HUES64 (cell line): ENCODE data around the gene GPLD1.
"Not testable (repeated sequence)": the region's sequence is repeated elsewhere in the genome, so short reads cannot be mapped to it uniquely, and the experiment has no call there.

ENCODE experiments used
- H3K27ac ChIP-seq: 2 replicates; pipeline ENCODE4 v1.7.0; 2013; ENCODE audit warnings: low read depth, low read length, inconsistent platforms
- H3K27me3 ChIP-seq: 2 replicates; pipeline ENCODE4 v1.6.1; 2013; ENCODE audit warnings: mild to moderate bottlenecking, low read length; ENCODE audit not compliant: insufficient read depth
- H3K36me3 ChIP-seq: 2 replicates; pipeline ENCODE4 v1.6.1; 2013; ENCODE audit warnings: mild to moderate bottlenecking, low read length; ENCODE audit not compliant: insufficient read depth
- H3K4me1 ChIP-seq: 2 replicates; pipeline ENCODE4 v1.6.1; 2013; ENCODE audit warnings: mild to moderate bottlenecking, low read length, moderate library complexity; ENCODE audit not compliant: insufficient read depth
- H3K4me3 ChIP-seq: 2 replicates; pipeline ENCODE4 v1.5.1; 2013; ENCODE audit warnings: mild to moderate bottlenecking, low read length, moderate library complexity
- H3K9ac ChIP-seq: 2 replicates; pipeline ENCODE4 v1.6.1; 2013; ENCODE audit warnings: mild to moderate bottlenecking, low read depth, low read length
- H3K9me3 ChIP-seq: 2 replicates; pipeline ENCODE4 v1.6.1; 2013; ENCODE audit warnings: low read depth, low read length; ENCODE audit not compliant: insufficient read depth
- WGBS: fragments of 150-250, 120-280 bp; methylation state at CpG from one replicate; pipeline ENCODE4 v1.1.7; 2013; ENCODE audit warnings: missing lambda C conversion rate; 5-methylcytosine and 5-hydroxymethylcytosine counted together

The GPLD1 gene

DNA sequence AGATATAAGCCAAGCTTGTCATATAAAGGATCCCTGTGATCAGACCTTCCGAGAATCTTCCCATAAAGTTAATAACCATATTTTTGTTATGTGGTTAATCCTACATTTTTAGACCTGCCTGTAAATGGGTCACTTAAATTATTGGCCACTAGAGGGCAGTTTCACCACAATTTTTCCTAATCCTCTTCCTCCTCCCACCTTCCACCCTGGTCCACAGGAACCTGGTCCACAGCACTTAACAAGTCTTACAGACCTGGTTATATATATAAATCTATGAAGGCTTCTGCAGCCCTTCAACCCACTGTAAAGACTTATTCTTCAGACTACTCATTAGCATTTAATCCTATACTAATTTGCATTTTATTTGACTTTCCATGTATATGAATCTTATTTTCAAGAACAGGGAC is 58.3 kb downstream of the GPLD1 start:
- H3K4me1 ChIP-seq = no peaks in the 10 kb centered on the region
- H3K27ac ChIP-seq = no peak overlapping the region
- no peak overlapping the region for H3K4me3 ChIP-seq
- no peaks in the 10 kb centered on the region for H3K27me3 ChIP-seq
- H3K9me3 ChIP-seq = no peaks in the 10 kb centered on the region; the same call in 1 of the 2 replicates
- WGBS = 80% methylated on average over 1 of the region's 1 CpG
- peaks cover 9% of the 10 kb centered on the region for H3K36me3 ChIP-seq
- H3K9ac ChIP-seq = no peak overlapping the region

DNA sequence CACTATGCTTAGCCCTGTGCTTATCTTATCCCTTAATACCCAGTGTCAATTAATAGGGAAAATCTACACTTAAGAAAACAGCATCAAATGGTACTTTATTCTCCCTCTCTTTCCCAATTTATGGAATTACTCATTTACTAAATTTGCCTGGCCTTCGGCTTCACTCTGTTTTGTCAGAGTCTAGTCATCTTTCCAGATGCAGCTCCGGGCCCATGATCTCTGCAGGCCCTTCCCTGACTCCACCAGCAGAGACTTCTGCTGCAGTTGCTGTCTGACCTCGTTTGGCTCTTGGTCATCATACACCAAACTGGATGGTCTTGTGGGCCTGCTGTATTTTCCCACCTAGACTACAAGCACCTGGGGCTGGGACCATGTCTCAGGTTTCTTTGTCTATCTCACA is 59.3 kb downstream of the GPLD1 start:
- Histone ChIP-seq H3K4me1 (no peaks in the 10 kb centered on the region), H3K9me3 (no peaks in the 10 kb centered on the region; the same call in 1 of the 2 replicates), H3K27ac (no peak overlapping the region), H3K36me3 (peaks cover 18% of the 10 kb centered on the region), H3K27me3 (no peaks in the 10 kb centered on the region), H3K9ac (no peak overlapping the region), H3K4me3 (no peak overlapping the region)
- 91% methylated on average over 3 of the region's 3 CpGs for WGBS

DNA sequence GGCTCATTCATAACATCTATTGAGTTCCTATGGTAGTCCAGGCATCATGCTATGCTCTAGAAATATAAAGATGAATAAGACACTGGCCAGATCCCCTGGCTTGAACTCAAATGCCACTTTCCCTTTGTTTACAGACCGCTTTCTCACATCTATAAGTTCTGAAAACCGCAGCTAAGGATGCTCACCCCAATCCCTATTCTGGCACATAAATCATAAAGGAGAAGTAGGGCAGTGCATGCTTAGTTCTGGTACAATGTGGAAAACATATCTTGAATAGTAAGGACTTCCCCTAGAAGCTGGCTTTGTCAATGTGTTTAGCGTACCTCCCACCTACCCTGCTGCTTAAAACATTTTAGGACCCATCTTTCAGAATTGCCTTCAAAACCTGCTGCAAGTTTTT is 60.2 kb downstream of the GPLD1 start:
- WGBS = over 99% methylated on average over 3 of the region's 3 CpGs
- no peaks in the 10 kb centered on the region; the same call in 1 of the 2 replicates for H3K9me3 ChIP-seq
- H3K27me3 ChIP-seq = no peaks in the 10 kb centered on the region
- no peak overlapping the region for H3K4me3 ChIP-seq
- H3K27ac ChIP-seq = no peak overlapping the region
- no peak overlapping the region for H3K9ac ChIP-seq
- H3K4me1 ChIP-seq = no peaks in the 10 kb centered on the region
- peaks cover 28% of the 10 kb centered on the region for H3K36me3 ChIP-seq

DNA sequence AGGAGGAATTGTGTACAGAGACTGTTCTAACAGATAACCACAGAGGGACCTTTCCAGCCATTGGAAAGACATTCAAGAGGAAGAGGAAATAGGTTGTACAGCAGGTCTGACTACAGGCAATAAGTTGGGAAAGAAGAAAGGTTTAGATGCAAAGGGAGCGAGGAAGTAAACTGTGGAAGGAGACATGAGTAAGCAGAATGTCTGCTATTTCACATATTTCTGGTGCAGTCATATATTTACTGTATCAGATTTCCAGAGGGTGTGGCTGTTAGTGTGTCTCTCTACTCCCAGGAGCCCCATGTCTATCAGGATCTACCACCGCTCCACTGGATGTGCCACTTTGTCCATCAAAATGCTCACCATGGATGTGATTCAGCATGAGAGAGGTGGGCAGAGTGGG is 60.8 kb downstream of the GPLD1 start:
- Histone ChIP-seq H3K27ac (no peak overlapping the region), H3K27me3 (no peaks in the 10 kb centered on the region), H3K9me3 (no peaks in the 10 kb centered on the region; the same call in 1 of the 2 replicates), H3K36me3 (peaks cover 33% of the 10 kb centered on the region), H3K4me3 (no peak overlapping the region), H3K4me1 (no peaks in the 10 kb centered on the region), H3K9ac (no peak overlapping the region)
- WGBS = 95% methylated on average over 2 of the region's 2 CpGs

DNA sequence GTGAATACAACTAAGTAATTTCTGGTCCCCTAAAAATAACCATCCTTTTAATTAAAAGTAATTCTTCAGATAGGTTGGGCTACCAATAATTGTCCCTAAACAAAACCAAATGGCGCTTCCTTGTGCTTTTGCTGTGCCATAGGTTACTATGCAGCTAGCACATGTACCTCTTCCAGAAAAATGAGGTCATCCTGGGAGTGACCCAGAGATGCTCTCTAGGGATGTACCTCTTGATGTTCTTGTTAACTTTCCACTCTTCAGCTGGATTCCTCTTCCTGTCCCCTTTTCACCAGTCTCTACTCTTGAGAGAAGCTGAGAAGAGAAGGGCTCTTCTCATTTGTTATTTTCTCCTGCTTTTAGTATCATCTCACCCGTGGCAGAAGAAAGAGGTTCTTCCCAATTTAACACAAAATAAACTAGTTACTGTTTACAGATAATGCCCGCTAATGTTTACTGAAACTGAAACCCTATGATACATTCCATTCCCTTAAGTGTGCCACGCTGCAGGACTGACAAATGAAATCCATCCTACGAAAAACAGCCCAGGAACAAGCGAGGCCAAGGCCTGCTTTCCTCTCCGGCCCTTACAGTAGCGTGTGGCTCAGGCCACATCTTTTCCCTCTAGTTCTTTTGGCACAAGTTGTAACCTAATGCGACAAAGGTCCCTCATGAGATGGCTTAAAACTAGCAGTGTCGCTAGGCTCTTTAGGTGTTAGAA is 62.5 kb downstream of the GPLD1 start:
- WGBS = 92% methylated on average over 10 of the region's 10 CpGs
- Histone ChIP-seq H3K9ac (no peak overlapping the region), H3K27ac (no peak overlapping the region), H3K36me3 (peaks cover 50% of the 10 kb centered on the region), H3K4me1 (no peaks in the 10 kb centered on the region), H3K4me3 (no peak overlapping the region), H3K27me3 (no peaks in the 10 kb centered on the region), H3K9me3 (no peaks in the 10 kb centered on the region; the same call in 1 of the 2 replicates)

DNA sequence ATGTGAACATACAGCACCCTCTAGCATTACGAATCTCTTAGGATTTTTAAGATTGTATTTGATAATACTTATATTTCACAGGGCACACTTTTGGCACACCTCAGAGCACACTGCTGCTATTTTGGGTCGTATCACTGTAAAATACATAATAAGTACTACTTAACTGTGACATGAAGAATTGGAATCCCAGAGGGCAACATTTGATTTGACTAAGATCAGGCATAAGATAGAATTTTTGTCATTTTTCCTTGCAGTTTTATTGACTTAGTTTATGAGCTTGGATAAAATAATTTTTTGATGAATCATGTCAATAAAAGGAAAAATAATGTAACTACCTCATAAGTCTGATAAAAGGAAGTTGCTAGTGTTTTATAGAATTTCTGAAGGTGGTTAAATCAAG is 64.3 kb downstream of the GPLD1 start:
- peaks cover 68% of the 10 kb centered on the region for H3K36me3 ChIP-seq
- H3K9me3 ChIP-seq = no peaks in the 10 kb centered on the region
- H3K27me3 ChIP-seq = no peaks in the 10 kb centered on the region
- H3K4me1 ChIP-seq = no peaks in the 10 kb centered on the region
- H3K9ac ChIP-seq = no peak overlapping the region
- H3K4me3 ChIP-seq = no peak overlapping the region
- H3K27ac ChIP-seq = no peak overlapping the region
- no CpG with 5 or more reads among the region's 2 CpGs for WGBS

DNA sequence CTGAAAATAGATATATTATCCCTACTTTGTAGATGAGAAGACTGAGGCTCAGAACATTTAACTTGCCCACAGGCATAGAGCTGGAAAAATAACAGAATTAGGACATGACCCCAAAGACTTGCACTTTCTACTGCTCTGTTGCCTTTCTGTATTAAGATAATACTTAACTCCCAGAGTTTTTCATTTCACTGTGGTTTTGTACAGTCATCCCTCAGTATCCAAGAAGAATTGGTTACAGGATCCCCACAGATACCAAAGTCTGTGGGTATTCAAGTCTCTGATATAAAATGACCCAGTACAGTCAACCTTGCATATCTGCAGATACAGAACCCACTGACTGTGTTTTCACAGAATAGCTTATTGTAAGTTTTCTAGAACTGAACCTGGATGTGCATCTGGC is 69.9 kb downstream of the GPLD1 start:
- Histone ChIP-seq H3K27ac (no peak overlapping the region), H3K36me3 (peaks cover 98% of the 10 kb centered on the region), H3K9me3 (no peaks in the 10 kb centered on the region), H3K9ac (no peak overlapping the region), H3K4me1 (no peaks in the 10 kb centered on the region), H3K27me3 (no peaks in the 10 kb centered on the region), H3K4me3 (no peak overlapping the region)

DNA sequence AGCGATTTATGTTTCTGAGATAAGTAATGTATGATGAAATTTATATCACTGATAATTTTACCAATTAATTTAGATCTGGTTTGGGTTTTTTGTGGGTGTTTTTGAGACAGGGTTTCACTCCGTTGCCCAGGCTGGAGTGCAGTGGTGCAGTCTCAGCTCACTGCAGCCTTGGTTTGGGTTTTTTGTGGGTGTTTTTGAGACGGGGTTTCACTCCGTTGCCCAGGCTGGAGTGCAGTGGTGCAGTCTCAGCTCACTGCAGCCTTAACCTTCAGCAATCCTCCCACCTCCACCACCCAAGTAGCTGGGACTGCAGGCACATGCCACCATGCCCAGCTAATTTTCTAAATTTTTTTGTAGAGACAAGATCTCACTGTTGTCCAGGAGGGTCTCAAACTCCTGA is 73.6 kb downstream of the GPLD1 start:
- WGBS = 91% methylated on average over 3 of the region's 4 CpGs

DNA sequence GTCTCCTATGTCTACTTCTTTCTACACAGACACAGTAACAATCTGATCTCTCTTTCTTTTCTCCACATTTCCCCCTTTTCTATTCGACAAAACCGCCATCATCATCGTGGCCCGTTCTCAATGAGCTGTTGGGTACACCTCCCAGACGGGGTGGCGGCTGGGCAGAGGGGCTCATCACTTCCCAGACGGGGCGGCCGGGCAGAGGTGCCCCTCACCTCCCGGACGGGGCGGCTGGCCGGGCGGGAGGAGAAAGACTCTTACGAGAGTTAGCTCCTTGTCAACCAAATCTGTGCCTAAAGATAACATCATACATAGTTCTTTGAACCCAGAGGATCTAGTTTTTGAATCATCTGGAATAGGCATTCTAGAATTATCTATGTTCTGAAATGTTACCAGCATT is 74.8 kb downstream of the GPLD1 start:
- H3K4me1 ChIP-seq, H3K4me3 ChIP-seq, H3K27ac ChIP-seq, H3K9me3 ChIP-seq, H3K9ac ChIP-seq, H3K27me3 ChIP-seq: not testable (repeated sequence)
- 96% methylated on average over 15 of the region's 15 CpGs for WGBS
- peaks cover 95% of the 10 kb centered on the region for H3K36me3 ChIP-seq

More for the DNA sequence above, 73.6 kb downstream of the GPLD1 start:
- Histone ChIP-seq H3K9ac (no peak overlapping the region), H3K4me1 (no peaks in the 10 kb centered on the region), H3K36me3 (peaks cover 95% of the 10 kb centered on the region), H3K4me3 (no peak overlapping the region), H3K9me3 (no peaks in the 10 kb centered on the region), H3K27me3 (no peaks in the 10 kb centered on the region), H3K27ac (no peak overlapping the region)

DNA sequence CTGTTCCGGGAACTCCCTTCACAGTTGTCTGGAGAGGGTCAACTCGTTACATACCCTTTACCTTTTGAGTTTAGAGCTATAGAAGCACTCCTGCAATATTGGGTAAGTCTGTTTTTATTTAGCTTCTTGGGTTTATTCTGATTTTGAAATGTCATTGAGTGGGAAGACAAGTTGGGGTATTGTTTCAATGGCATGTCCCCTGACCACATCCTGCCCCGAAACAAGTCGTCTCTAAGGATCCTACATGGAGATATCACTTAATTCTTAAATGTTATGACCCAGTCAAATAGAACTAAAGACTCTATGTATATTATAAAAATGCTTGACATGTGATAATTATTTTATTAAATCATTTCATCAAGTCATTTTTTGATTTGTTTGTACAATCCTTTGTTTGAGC is 77.1 kb downstream of the GPLD1 start:
- Histone ChIP-seq H3K27ac (no peak overlapping the region), H3K4me1 (no peaks in the 10 kb centered on the region), H3K27me3 (no peaks in the 10 kb centered on the region), H3K4me3 (no peak overlapping the region), H3K9ac (no peak overlapping the region), H3K9me3 (no peaks in the 10 kb centered on the region), H3K36me3 (peaks cover 97% of the 10 kb centered on the region)
- 93% methylated on average over 4 of the region's 4 CpGs for WGBS

DNA sequence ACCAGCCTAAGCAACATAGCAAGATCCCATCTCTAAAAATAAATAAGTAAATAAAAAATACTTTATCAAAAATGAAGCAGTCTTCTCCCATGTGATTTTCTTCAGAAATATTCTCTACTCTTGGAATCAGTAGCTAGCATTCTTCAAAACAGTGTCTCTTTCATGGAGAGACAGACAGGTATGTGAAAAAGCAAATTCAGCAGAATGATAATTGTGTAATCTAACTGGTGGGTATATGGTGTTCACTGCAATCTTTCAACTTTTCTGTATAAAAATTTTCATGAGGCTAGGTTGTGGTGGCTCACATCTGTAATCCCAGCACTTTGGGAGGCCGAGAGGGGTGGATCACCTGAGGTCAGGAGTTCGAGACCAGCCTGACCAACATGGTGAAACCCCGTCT is 78.8 kb downstream of the GPLD1 start:
- Histone ChIP-seq H3K27me3 (no peaks in the 10 kb centered on the region), H3K36me3 (peaks cover 94% of the 10 kb centered on the region), H3K9me3 (no peaks in the 10 kb centered on the region), H3K4me3 (no peak overlapping the region), H3K9ac (no peak overlapping the region), H3K4me1 (peaks cover 8% of the 10 kb centered on the region), H3K27ac (no peak overlapping the region)
- 100% methylated on average over 1 of the region's 3 CpGs for WGBS
